ENCODE measurements around the gene EML1. TPM values are rescaled to one million over a fixed set of nuclear protein-coding genes. Genes with fewer than 3 reads are reported as not detected.
"Not testable (repeated sequence)": the region's sequence is repeated elsewhere in the genome, so short reads cannot be mapped to it uniquely, and the experiment has no call there.

Gene EML1
- total RNA-seq, 1 donor from 2014 or later = 5.1 TPM

GRCh38 chr14:99930420-99931274 is 137.4 kb downstream of the EML1 start:
- no peak for DNase-seq (ENCODE audit: low spot score)
- ATAC-seq = peak; percentile 65

- ATAC-seq = peak; percentile 84
- no peak for DNase-seq (ENCODE audit: low spot score)
Measured at GRCh38 chr14:99931308-99931707, 138.1 kb downstream of the EML1 start.

GRCh38 chr14:99936056-99936455 is 142.8 kb downstream of the EML1 start:
- DNase-seq (ENCODE audit: low spot score) (no peak), ATAC-seq (no peak)

- no peak for DNase-seq (ENCODE audit: low spot score)
- no peak for ATAC-seq
Measured at GRCh38 chr14:99936738-99937474, 143.7 kb downstream of the EML1 start.

- no peak for ATAC-seq
- DNase-seq (ENCODE audit: low spot score) = no peak
Measured at GRCh38 chr14:99937475-99938244, 144.4 kb downstream of the EML1 start.

- DNase-seq (ENCODE audit: low spot score) (no peak), ATAC-seq (no peak)
Measured at GRCh38 chr14:99938376-99938775, 145.2 kb downstream of the EML1 start.

- ATAC-seq = no peak
Measured at GRCh38 chr14:99938896-99939295, 145.7 kb downstream of the EML1 start.

GRCh38 chr14:99939421-99939820 is 146.2 kb downstream of the EML1 start:
- ATAC-seq (no peak), DNase-seq (ENCODE audit: low spot score) (no peak)

More at GRCh38 chr14:99938896-99939295, 145.7 kb downstream of the EML1 start:
- no peak for DNase-seq (ENCODE audit: low spot score)

GRCh38 chr14:99940064-99940463 is 146.9 kb downstream of the EML1 start:
- ATAC-seq (no peak), DNase-seq (ENCODE audit: low spot score) (no peak)

GRCh38 chr14:99941211-99941610 is 148.0 kb downstream of the EML1 start:
- no peak for ATAC-seq
- DNase-seq (ENCODE audit: low spot score) = no peak

GRCh38 chr14:99943620-99944019 is 150.4 kb downstream of the EML1 start:
- ATAC-seq = peak; percentile 32

GRCh38 chr14:99944241-99944651 is 151.0 kb downstream of the EML1 start:
- peak; percentile 97 for DNase-seq (ENCODE audit: low spot score)
- ATAC-seq = peak; percentile 75

More at GRCh38 chr14:99943620-99944019, 150.4 kb downstream of the EML1 start:
- DNase-seq (ENCODE audit: low spot score) = no peak

- ATAC-seq = peak; percentile 13
- peak; percentile 66 for DNase-seq (ENCODE audit: low spot score)
Measured at GRCh38 chr14:99945732-99946651, 152.8 kb downstream of the EML1 start.

GRCh38 chr14:99946652-99947489 is 153.7 kb downstream of the EML1 start:
- DNase-seq (ENCODE audit: low spot score) (peak; percentile 62), ATAC-seq (peak; percentile 55)

- peak; percentile 38 for ATAC-seq
- peak; percentile 67 for DNase-seq (ENCODE audit: low spot score)
Measured at GRCh38 chr14:99947695-99948094, 154.5 kb downstream of the EML1 start.

GRCh38 chr14:99949011-99949732 is 156.0 kb downstream of the EML1 start:
- ATAC-seq = peak; percentile 6
- DNase-seq (ENCODE audit: low spot score) = not testable (repeated sequence)

GRCh38 chr14:99950181-99950580 is 157.0 kb downstream of the EML1 start:
- ATAC-seq (no peak), DNase-seq (ENCODE audit: low spot score) (no peak)

GRCh38 chr14:99951085-99951484 is 157.9 kb downstream of the EML1 start:
- ATAC-seq = no peak
- no peak for DNase-seq (ENCODE audit: low spot score)

All from left lobe of liver (tissue), 2 donors.